Measurements from ENCODE around the gene CHRM2.

The CHRM2 gene

GRCh38 chr7:137040745-137041144 is 172.3 kb downstream of the CHRM2 start:
- DNase-seq = no peak

GRCh38 chr7:137045573-137045972 is 177.1 kb downstream of the CHRM2 start:
- DNase-seq = no peak

GRCh38 chr7:137069249-137069963 is 201.0 kb downstream of the CHRM2 start:
- no peak for DNase-seq

All from NCI-H1105 (cell line).